ENCODE results near the gene SLC26A11. TPM values are rescaled to one million over a fixed set of nuclear protein-coding genes. Genes with fewer than 3 reads are reported as not detected.

SLC26A11 gene
- polyA plus RNA-seq, 1 donor (not counting 4 experiments of a cell fraction or from before 2014, with no cell fraction given) = 2.2 TPM

GRCh38 chr17:80222376-80223141 lies 2.3 kb downstream of the SLC26A11 start:
- FAIRE-seq (no peak), DNase-seq (ENCODE audit: low read depth, low spot score) (no peak)
- Histone ChIP-seq H3K27ac (ENCODE audit: control insufficient read depth, insufficient read depth, low read length) (no peak overlapping the region), H3K9ac (ENCODE audit: control insufficient read depth, extremely low read depth, insufficient read depth, low read length) (no peak overlapping the region), H3K9me1 (ENCODE audit: control insufficient read depth, extremely low read depth, insufficient read depth, low read length) (no peaks in the 10 kb centered on the region), H3K4me3 (ENCODE audit: control insufficient read depth in 2 of 3, extremely low read depth in 1 of 3, insufficient read depth in 2 of 3, low read depth in 1 of 3, low read length in 3 of 3) (no peak overlapping the region), H3K9me3 (ENCODE audit: control insufficient read depth, low read depth, low read length) (no peaks in the 10 kb centered on the region), H3K4me1 (ENCODE audit: control insufficient read depth, extremely low read depth, insufficient read depth, low read length) (peaks cover 7% of the 10 kb centered on the region), H3K79me2 (ENCODE audit: control insufficient read depth, insufficient read depth, low read length) (no peaks in the 10 kb centered on the region), H3K36me3 (ENCODE audit: control insufficient read depth in 2 of 2, extremely low read depth in 1 of 2, insufficient read depth in 2 of 2, low read length in 2 of 2) (no peaks in the 10 kb centered on the region), H3K4me2 (ENCODE audit: control insufficient read depth, extremely low read depth, insufficient read depth, low read depth, low read length) (no peak overlapping the region), H4K20me1 (ENCODE audit: control insufficient read depth, extremely low read depth, insufficient read depth, low read length) (no peaks in the 10 kb centered on the region), H3K27me3 (ENCODE audit: control insufficient read depth, extremely low read depth, insufficient read depth, low read length) (no peaks in the 10 kb centered on the region), H2AFZ (ENCODE audit: control insufficient read depth, low read length) (no peak overlapping the region)
- TF ChIP-seq, protein P1, sequence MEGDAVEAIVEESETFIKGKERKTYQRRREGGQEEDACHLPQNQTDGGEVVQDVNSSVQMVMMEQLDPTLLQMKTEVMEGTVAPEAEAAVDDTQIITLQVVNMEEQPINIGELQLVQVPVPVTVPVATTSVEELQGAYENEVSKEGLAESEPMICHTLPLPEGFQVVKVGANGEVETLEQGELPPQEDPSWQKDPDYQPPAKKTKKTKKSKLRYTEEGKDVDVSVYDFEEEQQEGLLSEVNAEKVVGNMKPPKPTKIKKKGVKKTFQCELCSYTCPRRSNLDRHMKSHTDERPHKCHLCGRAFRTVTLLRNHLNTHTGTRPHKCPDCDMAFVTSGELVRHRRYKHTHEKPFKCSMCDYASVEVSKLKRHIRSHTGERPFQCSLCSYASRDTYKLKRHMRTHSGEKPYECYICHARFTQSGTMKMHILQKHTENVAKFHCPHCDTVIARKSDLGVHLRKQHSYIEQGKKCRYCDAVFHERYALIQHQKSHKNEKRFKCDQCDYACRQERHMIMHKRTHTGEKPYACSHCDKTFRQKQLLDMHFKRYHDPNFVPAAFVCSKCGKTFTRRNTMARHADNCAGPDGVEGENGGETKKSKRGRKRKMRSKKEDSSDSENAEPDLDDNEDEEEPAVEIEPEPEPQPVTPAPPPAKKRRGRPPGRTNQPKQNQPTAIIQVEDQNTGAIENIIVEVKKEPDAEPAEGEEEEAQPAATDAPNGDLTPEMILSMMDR (optimal IDR thresholded peaks at IDR 0.05 in 1 of 3, IDR thresholded peaks at IDR 0.05 in 1 of 3, conservative IDR thresholded peaks at IDR 0.05 in 1 of 3; ENCODE audit: extremely low read depth in 1 of 3, insufficient read depth in 2 of 3, low read length in 3 of 3) = no peak
- TF ChIP-seq EZH2 (IDR thresholded peaks at IDR 0.05; ENCODE audit: low read length) = no peak
- dilution Hi-C loops (cut with MboI; ENCODE audit: extremely low pct_ligation_motif_present, low sequenced_read_pairs) = no loop called here

DNA sequence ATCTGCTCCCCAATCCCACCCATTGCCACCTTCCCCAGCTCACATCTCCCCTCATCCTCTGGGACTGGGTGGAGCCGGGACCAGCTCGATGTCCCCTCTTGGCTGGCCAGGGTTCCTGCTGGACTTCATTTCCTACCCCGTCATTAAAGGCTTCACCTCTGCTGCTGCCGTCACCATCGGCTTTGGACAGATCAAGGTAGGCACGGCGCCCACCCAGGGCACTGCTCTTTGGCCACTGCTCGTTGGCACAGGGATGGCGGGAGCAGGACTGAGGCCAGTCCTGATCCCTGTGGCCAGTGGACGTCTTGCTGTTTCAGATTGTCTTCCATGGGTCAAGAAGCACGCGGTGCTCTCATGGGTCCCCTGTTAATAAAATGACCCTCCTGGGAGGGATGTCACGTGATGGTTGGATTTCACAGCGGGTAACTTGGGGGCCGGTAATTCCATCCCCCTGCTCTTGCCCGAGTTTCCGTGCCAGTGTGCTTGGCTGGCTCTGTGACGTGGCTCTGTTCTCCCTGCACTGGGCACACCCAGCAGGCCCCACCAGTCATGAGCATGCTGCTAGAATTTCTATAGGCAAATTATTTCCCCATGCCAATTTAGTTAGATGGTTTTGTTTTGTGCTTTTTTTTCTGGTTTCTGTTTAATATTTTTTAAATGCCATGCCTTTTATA lies 3.1 kb downstream of the SLC26A11 start:
- no peaks in the 10 kb centered on the region for H3K9me3 ChIP-seq (ENCODE audit: control insufficient read depth, low read depth, low read length)
- no peaks in the 10 kb centered on the region for H3K9me1 ChIP-seq (ENCODE audit: control insufficient read depth, extremely low read depth, insufficient read depth, low read length)
- no peak for DNase-seq (ENCODE audit: low read depth, low spot score)
- H2AFZ ChIP-seq (ENCODE audit: control insufficient read depth, low read length) = no peak overlapping the region
- no peaks in the 10 kb centered on the region for H3K27me3 ChIP-seq (ENCODE audit: control insufficient read depth, extremely low read depth, insufficient read depth, low read length)
- peaks cover 7% of the 10 kb centered on the region for H3K4me1 ChIP-seq (ENCODE audit: control insufficient read depth, extremely low read depth, insufficient read depth, low read length)
- no peak overlapping the region for H3K4me3 ChIP-seq (ENCODE audit: control insufficient read depth in 2 of 3, extremely low read depth in 1 of 3, insufficient read depth in 2 of 3, low read depth in 1 of 3, low read length in 3 of 3)
- no peaks in the 10 kb centered on the region for H3K79me2 ChIP-seq (ENCODE audit: control insufficient read depth, insufficient read depth, low read length)
- FAIRE-seq = no peak
- TF ChIP-seq EZH2 (IDR thresholded peaks at IDR 0.05; ENCODE audit: low read length) = no peak
- TF ChIP-seq, protein P1 (optimal IDR thresholded peaks at IDR 0.05 in 1 of 3, IDR thresholded peaks at IDR 0.05 in 1 of 3, conservative IDR thresholded peaks at IDR 0.05 in 1 of 3; ENCODE audit: extremely low read depth in 1 of 3, insufficient read depth in 2 of 3, low read length in 3 of 3) = no peak
- H3K27ac ChIP-seq (ENCODE audit: control insufficient read depth, insufficient read depth, low read length) = no peak overlapping the region
- no peaks in the 10 kb centered on the region for H3K36me3 ChIP-seq (ENCODE audit: control insufficient read depth in 2 of 2, extremely low read depth in 1 of 2, insufficient read depth in 2 of 2, low read length in 2 of 2)
- dilution Hi-C loops (cut with MboI; ENCODE audit: extremely low pct_ligation_motif_present, low sequenced_read_pairs) = no loop called here
- H3K4me2 ChIP-seq (ENCODE audit: control insufficient read depth, extremely low read depth, insufficient read depth, low read depth, low read length) = no peak overlapping the region
- H3K9ac ChIP-seq (ENCODE audit: control insufficient read depth, extremely low read depth, insufficient read depth, low read length) = no peak overlapping the region
- no peaks in the 10 kb centered on the region for H4K20me1 ChIP-seq (ENCODE audit: control insufficient read depth, extremely low read depth, insufficient read depth, low read length)
